GM12875 (cell line): ENCODE measurements around the gene RNF214.
"Not testable (repeated sequence)": the region's sequence is repeated elsewhere in the genome, so short reads cannot be mapped to it uniquely, and the experiment has no call there.

Source experiments
- H3K4me3 ChIP-seq: one replicate; pipeline ENCODE4 v1.5.1; 2011; ENCODE audit warnings: low read depth, low read length, control low read depth
- TF ChIP-seq, protein P1 (sequence below): IDR thresholded peaks from 2 replicates; pipeline ENCODE4 v1.5.1; 2011; ENCODE audit warnings: low read depth, mild to moderate bottlenecking, control low read depth, inconsistent platforms, low read length, moderate library complexity, borderline replicate concordance; ENCODE audit not compliant: insufficient read depth

The RNF214 gene

DNA sequence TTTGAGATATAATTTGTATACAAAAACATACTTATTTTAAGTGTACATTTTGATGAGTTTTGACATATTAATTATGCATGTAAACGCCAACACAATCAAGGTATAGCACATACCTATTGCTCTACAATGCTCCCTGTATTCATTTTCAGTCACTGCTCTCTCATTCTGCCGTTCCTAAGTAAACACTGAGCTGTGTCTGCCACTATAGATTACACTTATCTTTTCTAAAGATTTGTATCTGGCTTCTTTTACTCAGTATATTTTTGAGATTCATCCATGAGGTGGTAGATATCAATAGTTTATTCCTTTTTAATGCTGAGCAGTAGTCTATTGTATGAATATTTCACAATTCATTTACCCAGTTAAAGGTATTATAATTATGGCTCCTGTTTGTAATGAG lies 33.3 kb downstream of the RNF214 start:
- no peak overlapping the region for H3K4me3 ChIP-seq
- TF ChIP-seq, protein P1, sequence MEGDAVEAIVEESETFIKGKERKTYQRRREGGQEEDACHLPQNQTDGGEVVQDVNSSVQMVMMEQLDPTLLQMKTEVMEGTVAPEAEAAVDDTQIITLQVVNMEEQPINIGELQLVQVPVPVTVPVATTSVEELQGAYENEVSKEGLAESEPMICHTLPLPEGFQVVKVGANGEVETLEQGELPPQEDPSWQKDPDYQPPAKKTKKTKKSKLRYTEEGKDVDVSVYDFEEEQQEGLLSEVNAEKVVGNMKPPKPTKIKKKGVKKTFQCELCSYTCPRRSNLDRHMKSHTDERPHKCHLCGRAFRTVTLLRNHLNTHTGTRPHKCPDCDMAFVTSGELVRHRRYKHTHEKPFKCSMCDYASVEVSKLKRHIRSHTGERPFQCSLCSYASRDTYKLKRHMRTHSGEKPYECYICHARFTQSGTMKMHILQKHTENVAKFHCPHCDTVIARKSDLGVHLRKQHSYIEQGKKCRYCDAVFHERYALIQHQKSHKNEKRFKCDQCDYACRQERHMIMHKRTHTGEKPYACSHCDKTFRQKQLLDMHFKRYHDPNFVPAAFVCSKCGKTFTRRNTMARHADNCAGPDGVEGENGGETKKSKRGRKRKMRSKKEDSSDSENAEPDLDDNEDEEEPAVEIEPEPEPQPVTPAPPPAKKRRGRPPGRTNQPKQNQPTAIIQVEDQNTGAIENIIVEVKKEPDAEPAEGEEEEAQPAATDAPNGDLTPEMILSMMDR: no peak

DNA sequence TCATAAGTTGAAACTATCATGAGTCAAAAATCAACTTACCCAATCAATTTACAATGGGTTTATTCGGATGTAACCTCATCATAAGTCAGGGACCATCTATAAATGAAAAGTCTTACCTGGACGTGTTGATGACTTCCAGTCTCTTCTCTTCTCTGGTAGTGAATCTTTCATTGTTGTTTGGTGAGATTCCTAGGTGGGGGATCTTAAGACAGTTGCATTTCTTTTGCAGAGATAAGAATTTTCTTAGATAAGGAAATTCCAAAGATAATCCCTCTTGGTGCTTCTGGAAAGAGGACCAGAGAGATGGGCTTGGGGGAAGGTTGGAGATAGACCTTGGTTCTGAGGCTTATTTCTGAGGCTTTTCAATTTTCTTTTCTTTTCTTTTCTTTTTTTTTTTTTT lies 37.4 kb downstream of the RNF214 start:
- TF ChIP-seq, protein P1: no peak
- H3K4me3 ChIP-seq: no peak overlapping the region

DNA sequence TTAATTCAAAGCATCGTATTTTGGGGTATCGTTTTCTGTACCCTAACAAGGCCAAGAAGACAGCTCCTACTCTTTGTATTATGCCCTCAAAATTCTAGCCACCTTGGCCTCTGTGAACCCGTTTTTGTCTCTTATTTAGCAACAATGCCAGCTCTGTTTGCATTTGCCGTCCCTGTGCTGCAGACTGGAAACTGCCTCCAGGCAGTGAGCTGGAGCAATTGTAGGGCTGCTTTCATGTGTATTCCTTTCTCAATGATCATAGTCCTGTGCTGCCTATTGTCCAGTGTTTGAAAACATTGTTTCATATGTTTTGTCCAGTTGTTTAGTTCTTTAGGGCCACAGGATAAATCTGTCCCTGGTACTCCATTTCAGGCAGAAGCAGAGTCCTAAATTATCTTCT lies 38.7 kb downstream of the RNF214 start:
- no peak overlapping the region for H3K4me3 ChIP-seq
- TF ChIP-seq, protein P1: no peak

DNA sequence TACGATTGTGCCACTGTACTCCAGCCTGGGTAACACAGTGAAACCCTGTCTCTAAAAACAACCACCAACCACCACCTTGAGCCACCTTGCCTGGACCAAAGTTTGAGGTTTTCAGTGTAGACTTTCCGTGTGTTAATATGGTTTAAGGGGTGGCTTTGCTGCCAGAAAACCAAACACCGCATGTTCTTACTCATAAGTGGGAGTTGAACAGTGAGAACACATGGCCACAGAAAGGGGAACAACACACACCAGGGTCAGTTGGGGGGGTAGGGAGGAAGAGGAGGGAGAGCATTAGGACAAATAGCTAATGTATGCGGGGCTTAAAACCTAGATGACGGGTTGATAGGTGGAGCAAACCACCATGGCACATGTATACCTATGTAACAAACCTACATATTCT lies 39.7 kb downstream of the RNF214 start:
- not testable (repeated sequence) for H3K4me3 ChIP-seq

DNA sequence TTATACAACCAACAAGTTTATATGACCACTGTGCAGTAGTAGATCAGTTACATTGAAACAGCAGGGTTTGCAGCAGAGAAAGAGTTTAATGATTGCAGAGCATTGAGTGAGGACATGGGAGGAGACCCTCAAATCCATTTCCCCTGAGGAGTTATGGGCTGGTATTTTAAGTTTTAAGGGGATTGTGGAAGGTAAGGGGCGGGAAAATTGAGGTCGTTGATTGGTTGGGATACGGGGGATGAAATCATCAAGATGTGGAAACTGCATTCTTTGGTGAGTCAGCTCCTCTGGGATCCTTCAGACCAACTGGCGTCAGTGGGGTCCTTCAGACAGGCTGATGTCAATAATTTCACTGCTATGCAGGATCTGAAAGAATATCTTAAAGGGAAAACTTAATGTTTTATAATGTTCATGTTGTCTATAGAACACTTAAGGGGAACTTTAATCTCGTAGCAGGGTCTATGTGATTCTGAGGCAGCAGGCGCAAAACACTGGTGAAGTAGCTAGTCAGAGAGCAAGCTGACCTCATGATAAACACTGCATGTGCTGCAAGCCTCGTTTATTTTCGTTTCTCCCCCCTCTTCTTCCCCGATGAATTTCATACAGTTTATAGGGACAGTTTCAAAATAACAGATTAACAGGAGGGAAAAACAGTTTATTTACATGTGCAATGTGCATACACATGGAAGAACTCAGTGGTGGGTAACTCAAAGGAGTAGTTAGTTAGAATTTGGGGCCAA lies 41.2 kb downstream of the RNF214 start:
- TF ChIP-seq, protein P1: no peak

DNA sequence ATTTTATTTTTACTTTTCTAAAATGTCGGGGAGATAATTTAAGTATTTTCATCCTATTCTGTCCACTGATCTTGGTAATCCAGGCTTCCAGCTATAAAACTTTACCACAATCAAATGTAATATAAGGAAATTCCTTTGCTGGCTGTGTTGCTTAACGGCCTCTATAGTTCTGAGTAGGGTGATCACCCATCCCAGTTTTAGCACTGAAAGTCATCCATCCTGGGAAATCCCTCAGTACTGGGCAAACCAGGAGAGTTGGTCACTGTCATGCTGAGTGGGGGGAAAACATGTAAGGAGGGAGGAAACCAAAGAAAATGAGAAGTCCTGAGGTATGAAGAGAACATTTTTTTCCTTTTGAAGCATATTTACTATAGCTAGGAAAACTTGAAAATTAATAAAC lies 45.9 kb downstream of the RNF214 start:
- no peak overlapping the region for H3K4me3 ChIP-seq
- TF ChIP-seq, protein P1: no peak

More for the DNA sequence above, 41.2 kb downstream of the RNF214 start:
- H3K4me3 ChIP-seq: no peak overlapping the region

DNA sequence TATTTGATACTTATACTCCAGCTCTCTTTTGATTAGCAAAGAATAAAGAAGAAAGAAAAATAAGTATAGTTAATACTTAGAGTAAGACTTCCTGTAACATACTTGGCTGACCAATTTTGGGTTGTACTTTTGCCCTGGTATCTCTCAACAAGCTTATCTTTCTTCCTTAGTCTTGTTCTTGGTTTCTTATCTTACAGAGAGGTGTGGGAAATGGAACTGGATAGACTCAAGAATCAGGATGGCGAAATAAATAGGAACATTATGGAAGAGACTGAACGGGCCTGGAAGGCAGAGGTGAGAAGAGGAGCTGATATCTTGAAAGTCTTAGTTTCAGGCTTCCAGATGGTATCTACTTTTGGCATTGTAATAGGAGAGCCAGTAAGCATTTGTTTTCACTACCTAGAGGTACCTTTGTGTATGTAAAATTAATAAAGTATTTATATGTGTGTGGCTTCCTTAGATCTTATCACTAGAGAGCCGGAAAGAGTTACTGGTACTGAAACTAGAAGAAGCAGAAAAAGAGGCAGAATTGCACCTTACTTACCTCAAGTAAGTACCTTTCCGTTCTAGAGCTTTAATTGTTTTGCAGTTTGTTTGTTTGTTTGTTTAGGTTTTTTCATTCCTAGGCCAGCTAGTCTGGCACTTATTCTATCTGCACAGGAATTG lies 47.4 kb downstream of the RNF214 start:
- TF ChIP-seq, protein P1: no peak
- H3K4me3 ChIP-seq: no peak overlapping the region
